Embryonic facial prominence (tissue), 1 donor: ENCODE results near the gene ITPR2.
"Not testable (repeated sequence)": the region's sequence is repeated elsewhere in the genome, so short reads cannot be mapped to it uniquely, and the experiment has no call there.

Experiments used
- DNase-seq: peaks from one replicate; pipeline ENCODE4 v3.0.0-alpha.2; 2016; ENCODE audit errors: extremely low spot score

The ITPR2 gene

DNA sequence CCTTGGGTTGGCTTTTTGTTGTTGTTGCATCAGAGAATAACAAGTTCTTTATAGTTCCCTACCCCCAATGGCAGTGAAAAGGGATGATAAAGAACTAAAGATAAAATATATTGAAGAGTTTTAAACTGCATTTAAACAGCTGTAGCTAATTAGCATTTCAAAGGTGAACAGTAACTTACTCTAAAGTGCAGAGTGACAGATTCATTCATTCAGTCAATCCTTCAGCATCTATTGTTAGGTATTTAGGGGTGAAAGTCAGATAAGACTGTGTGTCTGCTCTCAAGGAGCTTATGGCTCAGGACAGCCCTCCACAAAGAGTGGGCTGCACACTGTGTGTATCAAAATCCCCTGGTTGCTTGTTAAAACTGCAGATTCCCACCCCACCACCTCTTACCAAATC is 491.5 kb downstream of the ITPR2 start:
- DNase-seq, result no peak

- no peak for DNase-seq
Observed at GRCh38 chr12:26340649-26341048, 492.3 kb downstream of the ITPR2 start.

DNA sequence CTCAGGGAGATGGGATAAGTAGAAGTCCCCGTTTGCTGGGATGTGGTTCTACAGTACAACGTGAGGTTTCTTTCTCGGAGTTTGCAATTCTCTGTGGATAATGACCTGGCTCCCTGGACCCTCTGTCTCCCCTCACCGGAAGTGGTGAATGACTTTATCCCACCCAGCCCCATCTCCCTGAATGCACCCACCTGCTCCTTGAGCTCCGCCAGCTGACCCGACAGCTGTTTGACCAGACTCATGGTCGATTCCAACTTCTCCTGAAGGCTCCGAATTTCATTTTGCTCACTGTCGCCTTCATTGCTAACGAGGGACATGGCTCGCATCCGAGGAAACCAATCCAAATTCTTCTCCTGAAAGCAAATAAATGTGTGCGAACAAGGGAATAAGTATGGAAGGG is 493.0 kb downstream of the ITPR2 start:
- no peak for DNase-seq

- DNase-seq, result no peak
Observed at GRCh38 chr12:26338586-26339572, 494.1 kb downstream of the ITPR2 start.

DNA sequence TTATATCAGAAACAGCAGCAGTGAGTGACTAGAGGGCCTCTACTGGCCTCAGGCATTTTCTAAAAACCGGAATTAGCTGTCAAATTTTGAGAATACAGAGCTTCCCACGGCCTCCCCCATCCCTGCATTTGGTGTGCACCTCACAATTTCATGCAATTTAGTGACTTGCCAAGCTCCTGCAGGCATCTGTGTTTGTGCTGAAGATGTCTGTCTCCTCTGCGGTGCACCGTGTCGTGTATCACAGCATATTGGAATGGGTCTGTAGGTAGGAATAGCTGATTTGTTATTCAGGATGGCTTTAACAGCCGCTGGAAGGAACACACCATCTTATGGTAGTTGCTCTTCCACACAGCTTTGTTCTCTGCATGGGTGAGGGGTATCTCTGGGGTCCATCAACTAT is 497.3 kb downstream of the ITPR2 start:
- DNase-seq, result no peak

DNA sequence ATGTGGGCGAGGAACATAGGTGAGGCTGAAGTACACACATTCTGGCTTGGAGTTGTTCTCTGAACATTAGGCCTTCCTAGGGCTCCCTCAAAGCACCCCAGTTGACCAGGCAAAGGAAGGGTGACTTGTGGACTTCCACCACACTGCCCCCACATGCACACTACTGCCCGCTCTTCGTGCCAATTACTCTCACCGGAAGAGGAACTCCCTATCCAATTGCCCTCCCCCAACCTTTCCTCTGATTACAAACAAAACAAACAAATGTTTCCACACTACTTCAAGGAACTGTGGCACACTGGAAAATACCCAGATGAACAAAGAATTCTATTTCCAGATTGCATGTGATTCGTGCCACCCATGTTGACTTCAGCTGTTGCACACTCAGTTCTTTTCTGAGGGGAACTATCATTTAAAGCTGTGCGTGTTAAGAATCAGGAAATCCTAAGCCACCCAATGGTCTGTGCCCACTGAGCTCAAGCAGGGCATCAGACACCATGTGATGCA is 498.3 kb downstream of the ITPR2 start:
- no peak for DNase-seq

- DNase-seq, result no peak
Observed at GRCh38 chr12:26331960-26332359, 501.0 kb downstream of the ITPR2 start.

- DNase-seq, result no peak
Observed at GRCh38 chr12:26331136-26331535, 501.9 kb downstream of the ITPR2 start.

DNA sequence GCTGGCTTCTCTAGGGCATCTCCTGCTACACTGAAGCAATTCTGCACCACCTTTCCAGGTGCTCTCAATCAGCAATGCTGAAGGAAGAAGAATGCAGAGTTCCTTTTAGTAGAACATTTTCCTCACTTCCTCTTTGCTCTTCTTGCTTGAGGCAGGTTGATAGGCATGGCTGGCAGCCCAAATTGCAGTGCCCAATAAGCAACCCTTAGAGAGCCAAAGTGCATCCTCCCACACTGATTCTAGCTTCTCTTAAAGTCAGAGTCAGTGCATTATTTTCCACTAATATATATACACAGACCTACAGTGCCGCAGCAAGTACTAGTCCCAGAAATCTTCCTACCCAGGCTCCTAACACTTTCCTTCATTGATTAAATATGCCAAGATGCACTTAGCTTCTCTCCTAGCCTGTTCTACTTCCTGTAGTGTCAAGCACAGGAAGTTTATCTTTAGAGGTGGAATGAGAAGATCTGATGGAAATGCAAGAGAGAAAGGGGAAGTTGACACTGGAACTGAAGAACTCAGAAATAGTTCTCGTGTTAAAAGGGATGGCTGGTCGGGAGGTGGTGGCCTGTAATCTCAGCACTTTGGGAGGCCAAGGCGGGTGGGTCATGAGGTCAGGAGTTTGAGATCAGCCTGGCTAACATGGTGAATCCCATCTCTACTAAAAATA is 504.9 kb downstream of the ITPR2 start:
- no peak for DNase-seq

DNA sequence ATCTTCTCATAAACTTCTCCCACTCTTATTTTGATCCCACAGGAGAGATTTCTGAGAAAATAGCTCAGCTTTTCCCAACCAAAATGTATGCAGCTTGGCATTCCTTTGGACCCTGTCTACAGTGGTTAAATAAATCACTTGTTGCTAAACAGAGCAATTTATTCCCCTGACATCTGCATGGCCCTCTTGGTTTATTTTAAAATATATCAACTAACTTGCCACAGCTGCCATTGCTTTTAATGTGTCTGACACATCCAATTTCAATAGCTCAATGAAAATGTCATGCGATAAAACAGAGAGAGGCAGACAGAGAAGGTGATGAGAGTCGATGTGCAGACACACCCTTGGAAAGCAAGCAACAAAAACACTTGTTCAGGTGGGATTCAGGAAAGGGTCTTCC is 509.3 kb downstream of the ITPR2 start:
- DNase-seq, result no peak

- no peak for DNase-seq
Observed at GRCh38 chr12:26319511-26319910, 513.5 kb downstream of the ITPR2 start.

- no peak for DNase-seq
Observed at GRCh38 chr12:26318661-26319068, 514.3 kb downstream of the ITPR2 start.

- no peak for DNase-seq
Observed at GRCh38 chr12:26317942-26318575, 514.9 kb downstream of the ITPR2 start.

DNA sequence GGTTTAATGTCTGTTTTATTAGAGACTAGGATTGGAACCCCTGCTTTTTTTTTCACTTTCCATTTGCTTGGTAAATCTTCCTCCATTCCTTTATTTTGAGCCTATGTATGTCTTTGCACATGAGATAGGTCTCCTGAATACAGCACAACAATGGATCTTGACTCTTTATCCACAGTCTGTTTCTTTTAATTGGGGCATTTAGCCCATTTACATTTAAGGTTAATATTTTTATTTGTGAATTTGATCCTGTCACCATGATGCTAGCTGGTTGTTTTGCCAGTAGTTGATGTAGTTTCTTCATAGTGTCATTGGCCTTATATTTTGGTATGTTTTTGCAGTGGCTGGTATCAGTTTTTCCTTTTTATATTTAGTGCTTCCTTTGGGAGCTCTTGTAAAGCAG is 518.9 kb downstream of the ITPR2 start:
- not testable (repeated sequence) for DNase-seq

- not testable (repeated sequence) for DNase-seq
Observed at GRCh38 chr12:26310489-26310888, 522.5 kb downstream of the ITPR2 start.

GRCh38 chr12:26309634-26310033 is 523.4 kb downstream of the ITPR2 start:
- no peak for DNase-seq

DNA sequence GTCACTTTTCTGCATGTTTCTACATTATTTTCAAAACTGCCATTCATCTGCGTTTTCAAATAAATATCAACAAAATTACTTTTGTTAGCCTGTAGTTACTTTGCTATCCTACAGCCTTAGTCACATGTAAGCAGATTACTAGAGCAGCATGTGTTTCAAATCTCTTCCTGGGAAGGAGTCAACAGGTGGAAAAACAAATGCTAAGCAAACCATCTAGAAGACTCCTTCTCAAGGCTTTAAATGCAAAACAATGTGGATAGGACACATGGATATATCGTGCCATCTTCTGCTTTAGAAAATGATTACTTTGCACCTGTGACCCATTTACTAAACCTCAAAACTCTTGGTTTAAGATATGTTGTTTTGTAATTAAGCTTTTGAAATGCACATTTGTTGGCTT is 528.7 kb downstream of the ITPR2 start:
- no peak for DNase-seq

GRCh38 chr12:26303418-26303817 is 529.6 kb downstream of the ITPR2 start:
- no peak for DNase-seq

- DNase-seq, result no peak
Observed at GRCh38 chr12:26302776-26303175, 530.2 kb downstream of the ITPR2 start.

GRCh38 chr12:26299751-26300150 is 533.2 kb downstream of the ITPR2 start:
- no peak for DNase-seq

- DNase-seq, result no peak
Observed at GRCh38 chr12:26298785-26299621, 534.0 kb downstream of the ITPR2 start.
